ENCODE data around the gene DAO.

Gene DAO

DNA sequence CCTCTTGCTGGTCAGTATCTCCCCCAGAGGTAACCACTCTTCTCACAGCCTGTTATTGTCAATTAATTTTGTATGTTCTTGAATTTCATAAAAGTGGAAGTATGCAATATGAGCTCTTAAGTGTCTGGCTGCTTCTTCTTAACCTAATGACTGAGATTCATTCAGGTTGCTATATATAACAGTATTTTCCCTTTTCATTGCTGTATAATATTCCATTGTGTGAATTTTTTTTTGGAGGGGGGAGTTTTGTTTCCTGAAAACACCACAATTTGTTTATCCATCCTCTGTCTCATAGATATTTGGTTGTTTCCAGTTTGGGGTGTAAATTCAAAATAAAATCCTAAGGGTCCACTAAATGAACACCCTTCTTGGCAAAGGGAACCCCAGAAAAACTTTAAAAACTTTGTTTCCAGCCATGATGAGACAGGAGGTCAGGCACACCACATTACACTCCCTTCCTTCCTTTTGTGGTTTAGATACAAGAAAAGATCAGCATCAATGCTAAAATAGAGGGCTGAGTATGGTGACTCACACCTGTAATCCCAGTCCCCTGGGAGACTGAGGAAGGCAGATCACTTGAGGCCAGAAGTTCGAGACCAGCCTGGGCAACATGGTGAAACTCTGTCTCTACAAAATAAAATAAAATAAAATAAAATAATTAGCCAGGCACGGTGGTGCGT is 4.1 kb upstream of the DAO start:
- DNase-seq (ENCODE audit: low read depth) = no peak
- no peak overlapping the region for H3K4me3 ChIP-seq (ENCODE audit: low read length)
- TF ChIP-seq, protein P1, sequence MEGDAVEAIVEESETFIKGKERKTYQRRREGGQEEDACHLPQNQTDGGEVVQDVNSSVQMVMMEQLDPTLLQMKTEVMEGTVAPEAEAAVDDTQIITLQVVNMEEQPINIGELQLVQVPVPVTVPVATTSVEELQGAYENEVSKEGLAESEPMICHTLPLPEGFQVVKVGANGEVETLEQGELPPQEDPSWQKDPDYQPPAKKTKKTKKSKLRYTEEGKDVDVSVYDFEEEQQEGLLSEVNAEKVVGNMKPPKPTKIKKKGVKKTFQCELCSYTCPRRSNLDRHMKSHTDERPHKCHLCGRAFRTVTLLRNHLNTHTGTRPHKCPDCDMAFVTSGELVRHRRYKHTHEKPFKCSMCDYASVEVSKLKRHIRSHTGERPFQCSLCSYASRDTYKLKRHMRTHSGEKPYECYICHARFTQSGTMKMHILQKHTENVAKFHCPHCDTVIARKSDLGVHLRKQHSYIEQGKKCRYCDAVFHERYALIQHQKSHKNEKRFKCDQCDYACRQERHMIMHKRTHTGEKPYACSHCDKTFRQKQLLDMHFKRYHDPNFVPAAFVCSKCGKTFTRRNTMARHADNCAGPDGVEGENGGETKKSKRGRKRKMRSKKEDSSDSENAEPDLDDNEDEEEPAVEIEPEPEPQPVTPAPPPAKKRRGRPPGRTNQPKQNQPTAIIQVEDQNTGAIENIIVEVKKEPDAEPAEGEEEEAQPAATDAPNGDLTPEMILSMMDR (IDR thresholded peaks at IDR 0.05; ENCODE audit: insufficient read depth, low read depth, low read length, missing control alignments) = no peak

- no peak overlapping the region for H3K4me3 ChIP-seq (ENCODE audit: low read length)
- TF ChIP-seq, protein P1 (IDR thresholded peaks at IDR 0.05; ENCODE audit: insufficient read depth, low read depth, low read length, missing control alignments) = no peak
- no peak for DNase-seq (ENCODE audit: low read depth)
Observed at GRCh38 chr12:108876550-108876949, 3.3 kb upstream of the DAO start.

DNA sequence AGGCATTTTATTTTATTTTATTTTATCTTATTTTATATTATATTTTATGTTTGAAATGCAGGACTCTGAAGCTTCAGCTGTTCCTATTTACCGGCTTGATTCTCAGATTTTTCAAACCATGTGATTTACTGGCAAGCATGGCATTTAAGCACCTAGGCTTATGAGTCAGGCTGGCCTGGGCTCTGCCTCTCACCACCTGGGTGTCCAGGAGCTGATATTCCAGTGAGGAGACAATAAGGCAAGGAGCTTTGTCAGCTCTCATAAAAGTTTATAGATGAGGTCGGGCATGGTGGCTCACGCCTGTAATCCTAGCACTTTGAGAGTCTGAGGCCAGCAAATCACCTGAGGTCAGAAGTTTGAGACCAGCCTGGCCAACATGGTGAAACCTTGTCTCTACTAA is 2.1 kb downstream of the DAO start:
- H3K4me3 ChIP-seq (ENCODE audit: low read length) = no peak overlapping the region
- TF ChIP-seq, protein P1 (IDR thresholded peaks at IDR 0.05; ENCODE audit: insufficient read depth, low read depth, low read length, missing control alignments) = no peak
- peak; percentile 63 for DNase-seq (ENCODE audit: low read depth)

GRCh38 chr12:108884116-108885012 is 4.5 kb downstream of the DAO start:
- DNase-seq (ENCODE audit: low read depth) = peak; percentile 48
- H3K4me3 ChIP-seq (ENCODE audit: low read length) = no peak overlapping the region
- TF ChIP-seq, protein P1 (IDR thresholded peaks at IDR 0.05; ENCODE audit: insufficient read depth, low read depth, low read length, missing control alignments) = peak; percentile 60

GRCh38 chr12:108886873-108887629 is 7.2 kb downstream of the DAO start:
- DNase-seq (ENCODE audit: low read depth) = no peak
- TF ChIP-seq, protein P1 (IDR thresholded peaks at IDR 0.05; ENCODE audit: insufficient read depth, low read depth, low read length, missing control alignments) = no peak
- no peak overlapping the region for H3K4me3 ChIP-seq (ENCODE audit: low read length)

- no peak for DNase-seq (ENCODE audit: low read depth)
- TF ChIP-seq, protein P1 (IDR thresholded peaks at IDR 0.05; ENCODE audit: insufficient read depth, low read depth, low read length, missing control alignments) = no peak
- H3K4me3 ChIP-seq (ENCODE audit: low read length) = no peak overlapping the region
Observed at GRCh38 chr12:108888031-108888430, 8.1 kb downstream of the DAO start.

Data from epithelial cell of esophagus (primary cell).